Peyer's patch (tissue), 4 donors: ENCODE measurements around the gene BZW2. TPM values are rescaled to one million over a fixed set of nuclear protein-coding genes. Genes with fewer than 3 reads are reported as not detected.

Experiments
- DNase-seq, 3 donors: peaks; one replicate each; pipeline ENCODE4 v3.0.0-alpha.2; 2017 to 2019
- H3K27ac ChIP-seq, 4 donors: fragments of 200-600 bp; sonication (generic); one replicate each; pipeline ENCODE4 v1.5.1; 2016 to 2019
- H3K27me3 ChIP-seq, 2 donors: fragments of 200-600 bp; sonication (generic); one replicate each; pipeline ENCODE4 v1.5.1; 2019
- H3K36me3 ChIP-seq, 3 donors: fragments of 200-600 bp; sonication (generic); one replicate each; pipeline ENCODE4 v1.5.1; 2016 to 2019
- H3K4me1 ChIP-seq, 4 donors: fragments of 200-600 bp; sonication (generic); one replicate each; pipeline ENCODE4 v1.5.1; 2016 to 2019
- H3K4me3 ChIP-seq, 4 donors: fragments of 200-600 bp; sonication (generic); 1 replicate in 3 of 4; 2 replicates in 1 of 4; pipeline ENCODE4 v1.5.1; 2016 to 2019; ENCODE audit warnings: mild to moderate bottlenecking in 1 of 4
- H3K9me3 ChIP-seq, 4 donors: fragments of 200-600 bp; sonication (generic); one replicate each; pipeline ENCODE4 v1.5.1; 2016 to 2019; ENCODE audit warnings: mild to moderate bottlenecking in 1 of 4
- POLR2A ChIP-seq, 2 donors: fragments of 450-650 bp; IDR thresholded peaks; one replicate each; pipeline ENCODE4 v1.5.1; 2017; ENCODE audit warnings: antibody characterized with exemption in 2 of 2, mild to moderate bottlenecking in 2 of 2, moderate library complexity in 2 of 2
- total RNA-seq, 4 donors: library from RNA; depleted of rRNA; stranded (reverse); fragments of >200 nt; gene quantifications; one replicate each; pipeline ENCODE4 v1.1.0, GENCODE V29; 2016
- TF ChIP-seq, protein P1 (sequence below), 6 experiments: fragments of 450-650 bp in 4 of 6; fragments of 200-600 bp in 2 of 6; sonication (generic) in 1 of 6; IDR thresholded peaks; one replicate each; pipeline ENCODE4 v1.5.1; 2017 to 2019; ENCODE audit warnings: antibody characterized with exemption in 6 of 6, mild to moderate bottlenecking in 3 of 6, moderate library complexity in 1 of 6

Gene BZW2
- total RNA-seq, 4 donors from 2014 or later: 34.4 to 54.0 (median 42.9) TPM

DNA sequence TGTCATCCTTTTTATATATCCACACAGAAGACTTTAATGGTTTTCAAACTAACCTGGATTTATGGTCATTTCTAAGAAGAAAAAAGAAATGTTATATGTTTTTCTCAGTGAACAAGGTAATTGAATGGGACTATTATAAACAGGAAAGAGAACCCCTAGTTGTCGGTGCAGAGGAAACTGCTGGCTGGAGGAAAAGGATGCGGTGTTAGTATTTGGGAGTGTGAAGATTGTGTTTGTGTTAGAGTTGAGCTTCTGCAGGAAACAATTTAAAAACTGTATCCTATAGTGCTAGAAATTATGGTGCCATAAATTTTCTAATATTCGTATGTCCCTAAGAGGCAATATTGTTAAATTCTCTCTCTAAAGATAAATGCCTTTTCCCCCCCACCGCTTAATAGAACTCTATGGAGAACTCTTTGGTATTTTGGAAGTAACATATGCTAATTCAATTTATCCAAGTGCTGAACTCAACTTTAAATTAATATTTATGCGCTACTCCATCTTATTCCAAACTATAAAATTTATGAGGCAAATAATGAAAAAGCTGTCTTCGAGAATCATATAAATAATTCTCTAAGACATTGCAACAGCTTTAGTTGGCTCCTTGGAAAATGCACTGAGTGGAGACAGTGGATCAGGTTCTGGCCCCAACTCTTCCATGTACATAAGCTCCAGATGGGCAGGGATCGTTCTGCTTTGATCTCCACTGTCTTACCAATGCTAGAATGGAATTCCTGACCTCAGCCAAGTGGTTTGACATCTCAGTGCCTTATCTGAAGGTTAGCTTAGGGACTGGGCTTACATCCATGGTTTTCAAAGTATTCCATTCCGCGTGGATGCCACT, 5.6 kb downstream of the BZW2 start:
- H3K9me3 ChIP-seq: no peaks in the 10 kb centered on the region
- peaks cover 0 to 21% (median 10%) of the 10 kb centered on the region in 4 donors for H3K4me1 ChIP-seq
- no peak for DNase-seq
- H3K4me3 ChIP-seq: no peak overlapping the region
- H3K27ac ChIP-seq: no peak overlapping the region
- no peaks in the 10 kb centered on the region for H3K36me3 ChIP-seq
- no peak for TF ChIP-seq POLR2A (IDR thresholded peaks at IDR 0.05)
- TF ChIP-seq, protein P1, sequence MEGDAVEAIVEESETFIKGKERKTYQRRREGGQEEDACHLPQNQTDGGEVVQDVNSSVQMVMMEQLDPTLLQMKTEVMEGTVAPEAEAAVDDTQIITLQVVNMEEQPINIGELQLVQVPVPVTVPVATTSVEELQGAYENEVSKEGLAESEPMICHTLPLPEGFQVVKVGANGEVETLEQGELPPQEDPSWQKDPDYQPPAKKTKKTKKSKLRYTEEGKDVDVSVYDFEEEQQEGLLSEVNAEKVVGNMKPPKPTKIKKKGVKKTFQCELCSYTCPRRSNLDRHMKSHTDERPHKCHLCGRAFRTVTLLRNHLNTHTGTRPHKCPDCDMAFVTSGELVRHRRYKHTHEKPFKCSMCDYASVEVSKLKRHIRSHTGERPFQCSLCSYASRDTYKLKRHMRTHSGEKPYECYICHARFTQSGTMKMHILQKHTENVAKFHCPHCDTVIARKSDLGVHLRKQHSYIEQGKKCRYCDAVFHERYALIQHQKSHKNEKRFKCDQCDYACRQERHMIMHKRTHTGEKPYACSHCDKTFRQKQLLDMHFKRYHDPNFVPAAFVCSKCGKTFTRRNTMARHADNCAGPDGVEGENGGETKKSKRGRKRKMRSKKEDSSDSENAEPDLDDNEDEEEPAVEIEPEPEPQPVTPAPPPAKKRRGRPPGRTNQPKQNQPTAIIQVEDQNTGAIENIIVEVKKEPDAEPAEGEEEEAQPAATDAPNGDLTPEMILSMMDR (IDR thresholded peaks at IDR 0.05): no peak
- H3K27me3 ChIP-seq: no peaks in the 10 kb centered on the region

DNA sequence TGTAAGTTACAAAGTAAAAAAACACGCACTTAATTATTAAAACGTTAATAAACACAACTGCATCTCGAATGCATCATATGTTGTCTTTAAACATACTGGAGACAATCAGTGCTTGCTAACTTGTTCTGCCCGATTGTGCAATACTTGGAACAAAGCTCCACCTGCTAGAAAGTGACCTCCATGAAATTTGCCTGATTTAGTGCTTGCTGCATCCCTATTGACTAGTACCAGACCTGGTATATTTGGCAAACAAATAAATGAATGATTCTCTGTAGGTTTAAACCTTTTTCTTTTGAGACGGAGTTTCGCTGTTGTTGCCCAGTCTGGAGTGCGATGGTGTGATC, 6.2 kb downstream of the BZW2 start:
- Histone ChIP-seq H3K27me3 (no peaks in the 10 kb centered on the region), H3K27ac (no peak overlapping the region), H3K9me3 (no peaks in the 10 kb centered on the region), H3K4me3 (no peak overlapping the region), H3K4me1 (peaks cover 0 to 16% (median 7%) of the 10 kb centered on the region in 4 donors), H3K36me3 (no peaks in the 10 kb centered on the region)
- TF ChIP-seq, protein P1 (IDR thresholded peaks at IDR 0.05): no peak
- no peak for TF ChIP-seq POLR2A (IDR thresholded peaks at IDR 0.05)
- DNase-seq: no peak

DNA sequence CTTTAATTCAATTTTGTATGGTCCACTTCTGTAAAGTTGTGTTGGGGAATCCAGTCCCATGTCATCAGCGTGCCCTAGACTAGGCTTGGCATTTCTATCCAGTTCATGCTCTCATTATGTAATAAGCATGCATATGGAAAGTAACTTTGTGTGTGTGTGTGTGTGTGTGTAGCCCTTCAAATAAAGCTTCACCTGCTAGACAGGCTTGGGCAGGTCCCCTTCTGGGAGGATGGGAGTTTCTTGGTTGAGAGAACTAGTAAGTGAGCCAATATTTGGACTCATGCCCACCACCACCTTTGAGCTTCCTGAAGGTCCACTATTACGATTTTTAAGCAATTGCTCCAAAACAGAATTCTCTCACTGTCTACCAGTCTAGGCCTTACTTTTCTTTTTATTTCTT, 6.9 kb downstream of the BZW2 start:
- peaks cover 0 to 10% (median 4%) of the 10 kb centered on the region in 4 donors for H3K4me1 ChIP-seq
- no peaks in the 10 kb centered on the region for H3K27me3 ChIP-seq
- H3K36me3 ChIP-seq: no peaks in the 10 kb centered on the region
- TF ChIP-seq, protein P1 (IDR thresholded peaks at IDR 0.05): no peak
- no peak for TF ChIP-seq POLR2A (IDR thresholded peaks at IDR 0.05)
- no peaks in the 10 kb centered on the region for H3K9me3 ChIP-seq
- DNase-seq: no peak
- no peak overlapping the region for H3K27ac ChIP-seq
- no peak overlapping the region for H3K4me3 ChIP-seq

DNA sequence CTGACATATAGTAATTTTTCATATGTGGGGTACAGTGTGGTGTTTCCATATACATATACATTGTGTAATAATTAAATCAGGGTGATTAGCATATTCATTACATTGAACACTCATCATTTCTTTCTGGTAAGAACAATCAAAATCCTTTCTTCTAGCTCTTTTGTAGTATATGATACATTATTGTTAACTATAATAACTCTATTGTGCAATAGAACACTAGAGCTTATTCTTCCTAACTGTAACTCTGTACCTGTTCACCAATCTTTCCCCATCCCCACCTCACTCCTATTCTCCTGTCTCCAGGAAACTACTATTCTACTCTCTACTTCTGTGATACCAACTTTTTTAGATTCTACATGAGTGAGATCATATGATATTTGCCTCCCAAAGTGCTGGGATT, 9.4 kb downstream of the BZW2 start:
- TF ChIP-seq POLR2A (IDR thresholded peaks at IDR 0.05): no peak
- TF ChIP-seq, protein P1 (IDR thresholded peaks at IDR 0.05): no peak
- peaks cover 0 to under 1% (median 0%) of the 10 kb centered on the region in 4 donors for H3K4me1 ChIP-seq
- no peak overlapping the region for H3K27ac ChIP-seq
- no peak overlapping the region for H3K4me3 ChIP-seq
- no peaks in the 10 kb centered on the region for H3K9me3 ChIP-seq
- H3K36me3 ChIP-seq: no peaks in the 10 kb centered on the region
- no peaks in the 10 kb centered on the region for H3K27me3 ChIP-seq
- no peak for DNase-seq

DNA sequence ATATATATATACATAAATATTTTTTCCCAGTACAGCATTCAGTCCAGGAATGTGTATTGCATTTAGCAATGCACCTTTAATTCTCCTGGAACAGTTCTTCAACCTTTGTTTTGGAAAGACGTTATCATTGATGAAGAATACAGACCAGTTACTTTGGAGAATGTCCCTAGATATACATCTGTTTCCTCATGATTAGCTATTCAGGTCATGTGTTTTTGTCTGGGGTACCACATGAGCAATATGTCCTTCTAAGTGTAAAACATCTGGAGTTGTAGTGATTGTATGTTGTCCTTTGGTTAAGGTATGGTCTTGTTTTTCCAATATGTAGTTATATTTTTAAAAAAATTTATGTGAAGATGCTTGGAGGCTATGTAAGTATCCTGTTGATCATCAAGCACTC, 10.2 kb downstream of the BZW2 start:
- Histone ChIP-seq H3K4me1 (peaks cover 0 to 7% (median 0%) of the 10 kb centered on the region in 4 donors), H3K27me3 (no peaks in the 10 kb centered on the region), H3K9me3 (no peaks in the 10 kb centered on the region), H3K36me3 (no peaks in the 10 kb centered on the region), H3K27ac (no peak overlapping the region), H3K4me3 (no peak overlapping the region)
- TF ChIP-seq, protein P1 (IDR thresholded peaks at IDR 0.05): no peak
- TF ChIP-seq POLR2A (IDR thresholded peaks at IDR 0.05): no peak
- no peak for DNase-seq
